Endothelial cell of umbilical vein (primary cell): ENCODE data around the gene SMC3.

Experiments
- CTCF ChIP-seq, 2 donors: IDR thresholded peaks; 1 replicate in 1 of 2; 2 replicates in 1 of 2; pipeline ENCODE4 v1.5.1; 2011; ENCODE audit warnings: low read length in 2 of 2, mild to moderate bottlenecking in 2 of 2, moderate library complexity in 2 of 2, control low read depth in 1 of 2, inconsistent platforms in 1 of 2, low read depth in 1 of 2; ENCODE audit not compliant: insufficient read depth in 1 of 2; ENCODE audit errors: extremely low read depth in 1 of 2
- EZH2 ChIP-seq: IDR thresholded peaks from 2 replicates; pipeline ENCODE4 v1.6.1; 2012; ENCODE audit warnings: borderline replicate concordance, low read depth, mild to moderate bottlenecking, moderate library complexity, low read length, inconsistent platforms; ENCODE audit not compliant: severe bottlenecking
- FOS ChIP-seq: IDR thresholded peaks from 2 replicates; pipeline ENCODE4 v1.6.1; 2011; ENCODE audit warnings: mild to moderate bottlenecking, low read length, moderate library complexity, borderline replicate concordance; ENCODE audit not compliant: insufficient read depth
- MYC ChIP-seq: IDR thresholded peaks from one replicate; pipeline ENCODE4 v1.6.1; 2011; ENCODE audit warnings: mild to moderate bottlenecking, low read depth, low read length
- POLR2A ChIP-seq: IDR thresholded peaks from 2 replicates; pipeline ENCODE4 v1.6.1; 2012; ENCODE audit warnings: low read depth, mild to moderate bottlenecking, control low read depth, low read length
- POLR2AphosphoS5 ChIP-seq: IDR thresholded peaks from 2 replicates; pipeline ENCODE4 v1.6.1; 2012; ENCODE audit warnings: low read depth, mild to moderate bottlenecking, control low read depth, low read length, moderate library complexity; ENCODE audit not compliant: insufficient read depth
- TF ChIP-seq, protein P1 (sequence below): IDR thresholded peaks from 2 replicates; pipeline ENCODE4 v1.6.1; 2011; ENCODE audit not compliant: insufficient read depth, insufficient read length

DNA sequence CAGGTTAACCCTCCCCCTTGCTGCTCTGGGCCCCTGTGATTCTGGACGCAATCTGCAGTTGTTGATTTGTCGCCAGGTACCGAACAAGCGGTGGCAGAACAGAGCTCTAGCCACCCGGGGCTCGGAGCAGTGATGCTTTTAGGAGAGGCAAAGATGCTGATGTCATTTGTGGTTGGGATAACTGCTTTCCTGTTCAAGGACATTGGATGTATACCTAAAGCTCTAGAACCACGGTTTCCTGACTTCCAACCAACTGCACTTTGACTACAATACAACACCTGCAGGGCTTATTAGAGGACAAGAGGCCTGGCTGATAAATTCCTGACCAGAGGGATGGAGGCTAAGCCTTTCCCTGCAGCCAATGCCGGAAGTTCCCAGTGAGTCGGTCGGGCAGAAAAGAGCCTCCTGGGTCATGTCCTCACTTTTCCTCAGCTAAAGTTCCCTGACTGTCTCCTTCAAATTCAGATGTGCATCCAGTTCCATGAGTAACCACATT is 70.1 kb downstream of the SMC3 start:
- TF ChIP-seq CTCF (IDR thresholded peaks at IDR 0.05; ENCODE audit: extremely low read depth in 1 of 2, insufficient read depth in 1 of 2, low read depth in 1 of 2, low read length in 2 of 2) (no peak), FOS (no peak), POLR2AphosphoS5 (no peak), EZH2 (no peak), POLR2A (no peak), MYC (no peak)
- TF ChIP-seq, protein P1, sequence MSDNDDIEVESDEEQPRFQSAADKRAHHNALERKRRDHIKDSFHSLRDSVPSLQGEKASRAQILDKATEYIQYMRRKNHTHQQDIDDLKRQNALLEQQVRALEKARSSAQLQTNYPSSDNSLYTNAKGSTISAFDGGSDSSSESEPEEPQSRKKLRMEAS = no peak
